Body of pancreas (tissue), 4 donors: Measurements from ENCODE around the gene SH3RF2.

Experiments
- CTCF ChIP-seq, 7 experiments: fragments of 450-650 bp in 4 of 7; fragments of 200-600 bp in 3 of 7; sonication (generic) in 3 of 7; IDR thresholded peaks; one replicate each; pipeline ENCODE4 v1.5.1; 2016 to 2019; ENCODE audit warnings: antibody characterized with exemption in 7 of 7
- POLR2A ChIP-seq, 3 donors: fragments of 450-650 bp; IDR thresholded peaks; one replicate each; pipeline ENCODE4 v1.6.1; 2016; ENCODE audit warnings: antibody characterized with exemption in 3 of 3, mild to moderate bottlenecking in 2 of 3

- TF ChIP-seq CTCF (IDR thresholded peaks at IDR 0.05), result no peak
- no peak for TF ChIP-seq POLR2A (IDR thresholded peaks at IDR 0.05)
Measured at GRCh38 chr5:145975001-145975360, 38.6 kb downstream of the SH3RF2 start.
